ENCODE results near the gene PCGF3.

GRCh38 chr4:740011-740410, 34.4 kb downstream of the PCGF3 start:
- TF ChIP-seq, protein P1, sequence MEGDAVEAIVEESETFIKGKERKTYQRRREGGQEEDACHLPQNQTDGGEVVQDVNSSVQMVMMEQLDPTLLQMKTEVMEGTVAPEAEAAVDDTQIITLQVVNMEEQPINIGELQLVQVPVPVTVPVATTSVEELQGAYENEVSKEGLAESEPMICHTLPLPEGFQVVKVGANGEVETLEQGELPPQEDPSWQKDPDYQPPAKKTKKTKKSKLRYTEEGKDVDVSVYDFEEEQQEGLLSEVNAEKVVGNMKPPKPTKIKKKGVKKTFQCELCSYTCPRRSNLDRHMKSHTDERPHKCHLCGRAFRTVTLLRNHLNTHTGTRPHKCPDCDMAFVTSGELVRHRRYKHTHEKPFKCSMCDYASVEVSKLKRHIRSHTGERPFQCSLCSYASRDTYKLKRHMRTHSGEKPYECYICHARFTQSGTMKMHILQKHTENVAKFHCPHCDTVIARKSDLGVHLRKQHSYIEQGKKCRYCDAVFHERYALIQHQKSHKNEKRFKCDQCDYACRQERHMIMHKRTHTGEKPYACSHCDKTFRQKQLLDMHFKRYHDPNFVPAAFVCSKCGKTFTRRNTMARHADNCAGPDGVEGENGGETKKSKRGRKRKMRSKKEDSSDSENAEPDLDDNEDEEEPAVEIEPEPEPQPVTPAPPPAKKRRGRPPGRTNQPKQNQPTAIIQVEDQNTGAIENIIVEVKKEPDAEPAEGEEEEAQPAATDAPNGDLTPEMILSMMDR (conservative IDR thresholded peaks at IDR 0.05; ENCODE audit: low read length), result no peak
- no peak for TF ChIP-seq EZH2phosphoT487 (IDR thresholded peaks at IDR 0.05; ENCODE audit: borderline replicate concordance)

All from Loucy (cell line).